ENCODE results near the gene GBGT1. TPM values are rescaled to one million over a fixed set of nuclear protein-coding genes. Genes with fewer than 3 reads are reported as not detected.

The GBGT1 gene
- total and polyA plus RNA-seq, 2 donors (not counting 1 experiment from before 2014, with no cell fraction given): 19.6 to 52.7 TPM

DNA sequence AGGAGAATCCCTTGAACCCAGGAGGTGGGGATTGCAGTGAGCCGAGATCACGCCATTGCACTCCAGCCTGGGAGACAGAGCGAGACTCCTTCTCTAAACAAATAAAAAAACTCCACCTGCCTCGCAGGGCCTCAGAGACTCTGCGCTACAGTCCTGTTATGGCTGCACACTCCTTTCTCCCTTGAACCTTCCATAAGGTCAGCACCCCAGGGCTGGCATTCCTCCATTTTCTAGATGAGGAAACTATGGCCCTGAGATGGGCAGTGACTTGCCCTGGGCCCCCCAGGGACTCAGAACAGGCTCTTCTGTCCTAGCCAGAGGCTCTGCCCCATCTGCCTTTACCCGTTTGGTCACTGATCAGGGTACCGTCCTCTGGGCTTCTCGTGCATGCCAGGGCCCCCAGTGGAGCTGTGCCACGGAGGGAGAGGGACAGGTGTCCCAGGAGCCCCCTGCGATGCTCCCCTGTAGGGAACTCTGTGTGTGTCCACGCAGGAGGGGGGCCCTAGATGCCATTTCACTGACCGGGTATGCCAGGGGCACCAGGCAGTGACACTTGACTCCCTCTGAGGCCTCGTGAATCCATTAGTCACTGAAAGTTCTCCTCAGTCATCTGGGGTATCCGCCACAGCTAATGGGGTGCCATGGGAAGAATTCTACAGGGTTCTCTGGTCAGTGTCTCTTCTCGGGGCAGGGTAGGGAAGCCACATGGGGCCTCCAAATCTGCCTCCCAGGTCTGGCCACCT is 58.8 kb downstream of the GBGT1 start:
- no peak overlapping the region for H3K27ac ChIP-seq (ENCODE audit: low read length in 2 of 2)
- Mint-ChIP-seq H3K4me1 (no peaks in the 10 kb centered on the region), H3K9me3 (ENCODE audit: insufficient read depth) (no peaks in the 10 kb centered on the region), H3K27ac (no peak overlapping the region), H3K4me3 (no peak overlapping the region), H3K27me3 (no peaks in the 10 kb centered on the region)
- no peaks in the 10 kb centered on the region for H3K4me1 ChIP-seq (ENCODE audit: control insufficient read depth in 2 of 2, insufficient read depth in 2 of 2, low read length in 2 of 2)
- POLR2A ChIA-PET: no interaction called here
- DNase-seq (no peak), ATAC-seq (ENCODE audit: low read depth) (no peak)
- no peaks in the 10 kb centered on the region for H4K20me1 ChIP-seq (ENCODE audit: control insufficient read depth, insufficient read depth, low read length, poor library complexity, severe bottlenecking)
- CTCF ChIA-PET: interaction anchor here (0.7 to 26.5 kb wide), 5 partner anchors 10 to 51 kb away, joined by 3 to 599 read pairs (median 4); partner anchors contain the start of gene RALGDS
- no peaks in the 10 kb centered on the region for H3K27me3 ChIP-seq (replicated peaks in 1 of 4; ENCODE audit: control extremely low read depth in 1 of 4, control insufficient read depth in 3 of 4, insufficient read depth in 4 of 4, low read length in 3 of 4)
- intact Hi-C loops (cut with micrococcal nuclease): no loop called here
- no peak for TF ChIP-seq EZH2 (IDR thresholded peaks at IDR 0.05; ENCODE audit: borderline replicate concordance, insufficient read depth, low read depth, low read length, poor library complexity, severe bottlenecking)
- TF ChIP-seq, protein P1, sequence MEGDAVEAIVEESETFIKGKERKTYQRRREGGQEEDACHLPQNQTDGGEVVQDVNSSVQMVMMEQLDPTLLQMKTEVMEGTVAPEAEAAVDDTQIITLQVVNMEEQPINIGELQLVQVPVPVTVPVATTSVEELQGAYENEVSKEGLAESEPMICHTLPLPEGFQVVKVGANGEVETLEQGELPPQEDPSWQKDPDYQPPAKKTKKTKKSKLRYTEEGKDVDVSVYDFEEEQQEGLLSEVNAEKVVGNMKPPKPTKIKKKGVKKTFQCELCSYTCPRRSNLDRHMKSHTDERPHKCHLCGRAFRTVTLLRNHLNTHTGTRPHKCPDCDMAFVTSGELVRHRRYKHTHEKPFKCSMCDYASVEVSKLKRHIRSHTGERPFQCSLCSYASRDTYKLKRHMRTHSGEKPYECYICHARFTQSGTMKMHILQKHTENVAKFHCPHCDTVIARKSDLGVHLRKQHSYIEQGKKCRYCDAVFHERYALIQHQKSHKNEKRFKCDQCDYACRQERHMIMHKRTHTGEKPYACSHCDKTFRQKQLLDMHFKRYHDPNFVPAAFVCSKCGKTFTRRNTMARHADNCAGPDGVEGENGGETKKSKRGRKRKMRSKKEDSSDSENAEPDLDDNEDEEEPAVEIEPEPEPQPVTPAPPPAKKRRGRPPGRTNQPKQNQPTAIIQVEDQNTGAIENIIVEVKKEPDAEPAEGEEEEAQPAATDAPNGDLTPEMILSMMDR (IDR thresholded peaks at IDR 0.05): no peak
- no peak overlapping the region for H2AFZ ChIP-seq (ENCODE audit: insufficient read depth, low read depth, low read length, poor library complexity, severe bottlenecking)
- H3K36me3 ChIP-seq (replicated peaks in 1 of 2; ENCODE audit: control extremely low read depth in 1 of 2, control insufficient read depth in 1 of 2, extremely low read depth in 1 of 2, insufficient read depth in 2 of 2, low read length in 1 of 2): peaks cover 0 to 76% of the 10 kb centered on the region in 2 experiments
- H3K4me2 ChIP-seq (replicated peaks; ENCODE audit: low read depth, low read length, poor library complexity, severe bottlenecking): no peak overlapping the region
- no peaks in the 10 kb centered on the region for H3K79me2 ChIP-seq (ENCODE audit: control insufficient read depth, insufficient read depth, low read length)
- WGBS (ENCODE audit: insufficient coverage): 95% methylated on average over 14 of the region's 15 CpGs
- no peak overlapping the region for H3K4me3 ChIP-seq (ENCODE audit: control extremely low read depth in 1 of 5, extremely low read depth in 1 of 5, insufficient read depth in 1 of 5, low read depth in 2 of 5, low read length in 4 of 5)
- H3K9me3 ChIP-seq (ENCODE audit: control extremely low read depth in 1 of 3, control insufficient read depth in 2 of 3, insufficient read depth in 1 of 3, low read length in 2 of 3): peaks cover 0 to 5% (median 0%) of the 10 kb centered on the region in 3 donors
- no peak overlapping the region for H3K9ac ChIP-seq (ENCODE audit: low read length)

- Histone ChIP-seq H2AFZ (ENCODE audit: insufficient read depth, low read depth, low read length, poor library complexity, severe bottlenecking) (no peak overlapping the region), H3K4me1 (ENCODE audit: control insufficient read depth in 2 of 2, insufficient read depth in 2 of 2, low read length in 2 of 2) (no peaks in the 10 kb centered on the region), H3K27me3 (replicated peaks in 1 of 4; ENCODE audit: control extremely low read depth in 1 of 4, control insufficient read depth in 3 of 4, insufficient read depth in 4 of 4, low read length in 3 of 4) (no peaks in the 10 kb centered on the region), H3K4me3 (ENCODE audit: control extremely low read depth in 1 of 5, extremely low read depth in 1 of 5, insufficient read depth in 1 of 5, low read depth in 2 of 5, low read length in 4 of 5) (no peak overlapping the region), H3K36me3 (replicated peaks in 1 of 2; ENCODE audit: control extremely low read depth in 1 of 2, control insufficient read depth in 1 of 2, extremely low read depth in 1 of 2, insufficient read depth in 2 of 2, low read length in 1 of 2) (peaks cover 0 to 79% of the 10 kb centered on the region in 2 experiments), H3K27ac (ENCODE audit: low read length in 2 of 2) (no peak overlapping the region), H4K20me1 (ENCODE audit: control insufficient read depth, insufficient read depth, low read length, poor library complexity, severe bottlenecking) (no peaks in the 10 kb centered on the region), H3K4me2 (replicated peaks; ENCODE audit: low read depth, low read length, poor library complexity, severe bottlenecking) (no peak overlapping the region), H3K9ac (ENCODE audit: low read length) (no peak overlapping the region), H3K9me3 (ENCODE audit: control extremely low read depth in 1 of 3, control insufficient read depth in 2 of 3, insufficient read depth in 1 of 3, low read length in 2 of 3) (peaks cover 0 to 5% (median 0%) of the 10 kb centered on the region in 3 donors), H3K79me2 (ENCODE audit: control insufficient read depth, insufficient read depth, low read length) (no peaks in the 10 kb centered on the region)
- no peak overlapping the region for H3K4me3 Mint-ChIP-seq
- no peaks in the 10 kb centered on the region for H3K9me3 Mint-ChIP-seq (ENCODE audit: insufficient read depth)
- intact Hi-C loops (cut with micrococcal nuclease): loop anchor here (1.0 kb wide), 4 partner anchors 17 to 76 kb away; partner anchors contain the start of gene RALGDS
- POLR2A ChIA-PET: interaction anchor here (0.9 to 1.1 kb wide), 2 partner anchors 40 to 43 kb away, joined by 4 to 5 read pairs; no protein-coding TSS in a partner anchor
- 88% methylated on average over 9 of the region's 12 CpGs for WGBS (ENCODE audit: insufficient coverage)
- H3K27me3 Mint-ChIP-seq: no peaks in the 10 kb centered on the region
- TF ChIP-seq, protein P1 (IDR thresholded peaks at IDR 0.05): no peak
- TF ChIP-seq EZH2 (IDR thresholded peaks at IDR 0.05; ENCODE audit: borderline replicate concordance, insufficient read depth, low read depth, low read length, poor library complexity, severe bottlenecking): no peak
- CTCF ChIA-PET: interaction anchor here (0.8 to 26.5 kb wide), 12 partner anchors 10 to 77 kb away, joined by 3 to 599 read pairs (median 6); partner anchors contain the start of gene RALGDS
- H3K27ac Mint-ChIP-seq: peak overlapping the region; percentile 26
- DNase-seq (peak; percentile 28), ATAC-seq (ENCODE audit: low read depth) (no peak)
- no peaks in the 10 kb centered on the region for H3K4me1 Mint-ChIP-seq
Observed at GRCh38 chr9:133103987-133104505, 59.7 kb downstream of the GBGT1 start.

Measured in B cell (primary cell).